PFSK-1 (cell line): Measurements from ENCODE around the gene GSPT2.

Source experiments
- POLR2AphosphoS5 ChIP-seq: IDR thresholded peaks from 2 replicates; pipeline ENCODE4 v1.6.1; 2012; ENCODE audit warnings: low read depth, mild to moderate bottlenecking, control low read depth, low read length, moderate library complexity
- SIN3A ChIP-seq: IDR thresholded peaks from 2 replicates; pipeline ENCODE4 v1.6.1; 2012; ENCODE audit warnings: mild to moderate bottlenecking, low read length, moderate library complexity, borderline replicate concordance; ENCODE audit not compliant: insufficient read depth
- TAF1 ChIP-seq: IDR thresholded peaks from 2 replicates; pipeline ENCODE4 v1.6.1; 2012; ENCODE audit warnings: low read length, control low read depth, borderline replicate concordance; ENCODE audit not compliant: insufficient read depth
- TF ChIP-seq, protein P1 (sequence below), 2 experiments: IDR thresholded peaks; 2 replicates each; pipeline versions ENCODE4 v1.6.1 to v1.8.0; 2011 to 2012; ENCODE audit warnings: low read depth in 2 of 2, low read length in 2 of 2, control low read depth in 1 of 2, inconsistent platforms in 1 of 2, mild to moderate bottlenecking in 1 of 2, moderate library complexity in 1 of 2; ENCODE audit not compliant: insufficient read depth in 1 of 2

DNA sequence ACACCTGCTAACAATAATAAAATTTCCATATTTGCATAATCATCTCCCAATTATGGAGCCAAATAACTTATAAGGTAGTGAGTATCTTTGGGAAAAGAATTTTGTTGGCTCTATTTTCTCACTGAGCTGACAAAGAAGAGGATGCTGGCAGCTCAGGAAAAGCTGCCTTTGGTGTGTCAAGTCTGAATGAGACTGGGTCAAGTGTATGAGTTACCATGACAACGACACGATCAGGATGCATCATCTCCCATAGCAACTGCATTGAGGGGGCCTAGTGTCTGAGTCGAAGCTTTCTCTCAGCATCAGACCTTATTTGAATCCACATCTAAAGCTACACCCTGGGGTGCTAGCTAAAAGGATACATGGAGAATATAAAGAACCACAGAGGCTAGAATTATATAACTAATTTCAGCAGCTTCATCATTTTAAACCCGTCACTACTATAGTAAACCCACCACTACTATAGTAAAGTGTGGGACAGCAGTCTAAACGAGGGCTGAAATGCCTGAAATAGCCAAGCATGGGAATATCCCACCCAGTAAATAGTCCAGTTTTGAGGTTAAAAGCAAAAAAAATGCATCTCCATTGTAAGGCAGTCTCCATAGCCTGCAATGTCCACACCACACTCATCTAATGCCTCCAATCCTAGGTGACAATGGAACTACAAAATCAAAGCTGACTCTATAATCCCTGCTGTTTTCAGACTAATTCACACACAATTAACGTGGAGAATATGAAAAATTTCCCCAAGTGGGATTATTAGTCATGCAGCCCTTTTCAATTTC, 16.0 kb downstream of the GSPT2 start:
- no peak for TF ChIP-seq POLR2AphosphoS5
- TF ChIP-seq, protein P1, sequence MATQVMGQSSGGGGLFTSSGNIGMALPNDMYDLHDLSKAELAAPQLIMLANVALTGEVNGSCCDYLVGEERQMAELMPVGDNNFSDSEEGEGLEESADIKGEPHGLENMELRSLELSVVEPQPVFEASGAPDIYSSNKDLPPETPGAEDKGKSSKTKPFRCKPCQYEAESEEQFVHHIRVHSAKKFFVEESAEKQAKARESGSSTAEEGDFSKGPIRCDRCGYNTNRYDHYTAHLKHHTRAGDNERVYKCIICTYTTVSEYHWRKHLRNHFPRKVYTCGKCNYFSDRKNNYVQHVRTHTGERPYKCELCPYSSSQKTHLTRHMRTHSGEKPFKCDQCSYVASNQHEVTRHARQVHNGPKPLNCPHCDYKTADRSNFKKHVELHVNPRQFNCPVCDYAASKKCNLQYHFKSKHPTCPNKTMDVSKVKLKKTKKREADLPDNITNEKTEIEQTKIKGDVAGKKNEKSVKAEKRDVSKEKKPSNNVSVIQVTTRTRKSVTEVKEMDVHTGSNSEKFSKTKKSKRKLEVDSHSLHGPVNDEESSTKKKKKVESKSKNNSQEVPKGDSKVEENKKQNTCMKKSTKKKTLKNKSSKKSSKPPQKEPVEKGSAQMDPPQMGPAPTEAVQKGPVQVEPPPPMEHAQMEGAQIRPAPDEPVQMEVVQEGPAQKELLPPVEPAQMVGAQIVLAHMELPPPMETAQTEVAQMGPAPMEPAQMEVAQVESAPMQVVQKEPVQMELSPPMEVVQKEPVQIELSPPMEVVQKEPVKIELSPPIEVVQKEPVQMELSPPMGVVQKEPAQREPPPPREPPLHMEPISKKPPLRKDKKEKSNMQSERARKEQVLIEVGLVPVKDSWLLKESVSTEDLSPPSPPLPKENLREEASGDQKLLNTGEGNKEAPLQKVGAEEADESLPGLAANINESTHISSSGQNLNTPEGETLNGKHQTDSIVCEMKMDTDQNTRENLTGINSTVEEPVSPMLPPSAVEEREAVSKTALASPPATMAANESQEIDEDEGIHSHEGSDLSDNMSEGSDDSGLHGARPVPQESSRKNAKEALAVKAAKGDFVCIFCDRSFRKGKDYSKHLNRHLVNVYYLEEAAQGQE (IDR thresholded peaks at IDR 0.05; ENCODE audit: insufficient read depth in 1 of 2, low read depth in 2 of 2, low read length in 2 of 2), result no peak
- no peak for TF ChIP-seq TAF1
- no peak for TF ChIP-seq SIN3A
